ENCODE results near the gene USP11. TPM values are rescaled to one million over a fixed set of nuclear protein-coding genes. Genes with fewer than 3 reads are reported as not detected.
A peak's percentile ranks its signal among the peaks of the same experiment; 100 is the strongest.

USP11 gene
- total RNA-seq, 1 donor from 2014 or later = 72.5 TPM

GRCh38 chrX:47241201-47242011 is 8.6 kb downstream of the USP11 start:
- H3K4me1 Mint-ChIP-seq (ENCODE audit: unreplicated experiment) = no peaks in the 10 kb centered on the region
- no peak overlapping the region for H3K4me3 Mint-ChIP-seq (ENCODE audit: unreplicated experiment)
- DNase-seq (ENCODE audit: low spot score) = no peak
- peaks cover 22% of the 10 kb centered on the region for H3K36me3 Mint-ChIP-seq (ENCODE audit: low read depth, unreplicated experiment)
- peak overlapping the region; percentile 13 for H3K27ac Mint-ChIP-seq (ENCODE audit: unreplicated experiment)
- TF ChIP-seq CTCF (IDR thresholded peaks at IDR 0.05; ENCODE audit: unreplicated experiment) = no peak
- H3K9me3 Mint-ChIP-seq (ENCODE audit: unreplicated experiment) = no peaks in the 10 kb centered on the region
- H3K27me3 Mint-ChIP-seq (ENCODE audit: unreplicated experiment) = no peaks in the 10 kb centered on the region

GRCh38 chrX:47242321-47242720 is 9.5 kb downstream of the USP11 start:
- Mint-ChIP-seq H3K27ac (ENCODE audit: unreplicated experiment) (no peak overlapping the region), H3K4me1 (ENCODE audit: unreplicated experiment) (no peaks in the 10 kb centered on the region), H3K9me3 (ENCODE audit: unreplicated experiment) (no peaks in the 10 kb centered on the region), H3K36me3 (ENCODE audit: low read depth, unreplicated experiment) (peaks cover 24% of the 10 kb centered on the region), H3K4me3 (ENCODE audit: unreplicated experiment) (no peak overlapping the region), H3K27me3 (ENCODE audit: unreplicated experiment) (no peaks in the 10 kb centered on the region)
- DNase-seq (ENCODE audit: low spot score) = no peak
- no peak for TF ChIP-seq CTCF (IDR thresholded peaks at IDR 0.05; ENCODE audit: unreplicated experiment)

GRCh38 chrX:47243351-47243750 is 10.5 kb downstream of the USP11 start:
- Mint-ChIP-seq H3K4me1 (ENCODE audit: unreplicated experiment) (no peaks in the 10 kb centered on the region), H3K9me3 (ENCODE audit: unreplicated experiment) (no peaks in the 10 kb centered on the region), H3K27me3 (ENCODE audit: unreplicated experiment) (no peaks in the 10 kb centered on the region), H3K36me3 (ENCODE audit: low read depth, unreplicated experiment) (peaks cover 29% of the 10 kb centered on the region), H3K27ac (ENCODE audit: unreplicated experiment) (no peak overlapping the region), H3K4me3 (ENCODE audit: unreplicated experiment) (no peak overlapping the region)
- no peak for DNase-seq (ENCODE audit: low spot score)
- TF ChIP-seq CTCF (IDR thresholded peaks at IDR 0.05; ENCODE audit: unreplicated experiment) = no peak

- Mint-ChIP-seq H3K27ac (ENCODE audit: unreplicated experiment) (no peak overlapping the region), H3K4me1 (ENCODE audit: unreplicated experiment) (no peaks in the 10 kb centered on the region), H3K9me3 (ENCODE audit: unreplicated experiment) (no peaks in the 10 kb centered on the region), H3K36me3 (ENCODE audit: low read depth, unreplicated experiment) (peaks cover 29% of the 10 kb centered on the region), H3K27me3 (ENCODE audit: unreplicated experiment) (no peaks in the 10 kb centered on the region), H3K4me3 (ENCODE audit: unreplicated experiment) (no peak overlapping the region)
- no peak for TF ChIP-seq CTCF (IDR thresholded peaks at IDR 0.05; ENCODE audit: unreplicated experiment)
- DNase-seq (ENCODE audit: low spot score) = no peak
Observed at GRCh38 chrX:47244676-47245075, 11.9 kb downstream of the USP11 start.

GRCh38 chrX:47245156-47245555 is 12.3 kb downstream of the USP11 start:
- H3K27ac Mint-ChIP-seq (ENCODE audit: unreplicated experiment) = no peak overlapping the region
- H3K4me3 Mint-ChIP-seq (ENCODE audit: unreplicated experiment) = no peak overlapping the region
- no peak for TF ChIP-seq CTCF (IDR thresholded peaks at IDR 0.05; ENCODE audit: unreplicated experiment)
- DNase-seq (ENCODE audit: low spot score) = no peak
- peaks cover 29% of the 10 kb centered on the region for H3K36me3 Mint-ChIP-seq (ENCODE audit: low read depth, unreplicated experiment)
- no peaks in the 10 kb centered on the region for H3K9me3 Mint-ChIP-seq (ENCODE audit: unreplicated experiment)
- H3K27me3 Mint-ChIP-seq (ENCODE audit: unreplicated experiment) = no peaks in the 10 kb centered on the region
- H3K4me1 Mint-ChIP-seq (ENCODE audit: unreplicated experiment) = no peaks in the 10 kb centered on the region
